Left colon (tissue), 2 donors: ENCODE data around the gene CAP1. TPM values are rescaled to one million over a fixed set of nuclear protein-coding genes. Genes with fewer than 3 reads are reported as not detected.
"Not testable (repeated sequence)": the region's sequence is repeated elsewhere in the genome, so short reads cannot be mapped to it uniquely, and the experiment has no call there.

Experiments used
- ATAC-seq: fragments of 200-7000 bp; cut with Tn5 transposase; one replicate; pipeline ENCODE4 v1.9.1; 2020; ENCODE audit warnings: mild to moderate bottlenecking, moderate library complexity
- DNase-seq, 2 donors: peaks; one replicate each; pipeline ENCODE4 v3.0.0-alpha.2; 2020
- intact Hi-C, 2 donors: fragments of 100-400 bp; cut with DNase I in 1 of 2; cut with micrococcal nuclease in 1 of 2; formaldehyde crosslinking; loops; one replicate each; pipeline versions ENCODE4 v1.11.2 to v1.14.0; 2022; cut with DNase I, micrococcal nuclease
- long read RNA-seq: library from polyadenylated mRNA; unstranded; transcript quantifications from one replicate; pipeline ENCODE4 v2.0.0, GENCODE V29; 2021
- total RNA-seq, 2 donors: library from RNA; stranded (reverse); fragmentation: NEBNext Ultra II Directional; extraction: Animal tissue kit (Norgen Biotek cat#: 25700); gene quantifications; one replicate each; pipeline ENCODE4 v1.2.1, GENCODE V29; 2021
- donor health status: DM: no; HTN: no; CAD: no.
- donor health status: DM: yes; HTN: yes; CAD: no.

CAP1 gene, protein sequence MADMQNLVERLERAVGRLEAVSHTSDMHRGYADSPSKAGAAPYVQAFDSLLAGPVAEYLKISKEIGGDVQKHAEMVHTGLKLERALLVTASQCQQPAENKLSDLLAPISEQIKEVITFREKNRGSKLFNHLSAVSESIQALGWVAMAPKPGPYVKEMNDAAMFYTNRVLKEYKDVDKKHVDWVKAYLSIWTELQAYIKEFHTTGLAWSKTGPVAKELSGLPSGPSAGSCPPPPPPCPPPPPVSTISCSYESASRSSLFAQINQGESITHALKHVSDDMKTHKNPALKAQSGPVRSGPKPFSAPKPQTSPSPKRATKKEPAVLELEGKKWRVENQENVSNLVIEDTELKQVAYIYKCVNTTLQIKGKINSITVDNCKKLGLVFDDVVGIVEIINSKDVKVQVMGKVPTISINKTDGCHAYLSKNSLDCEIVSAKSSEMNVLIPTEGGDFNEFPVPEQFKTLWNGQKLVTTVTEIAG
- 100 to 1,000 TPM; 474 to 514 TPM for total RNA-seq
- long read RNA-seq, transcript CAP1-206 (13 exons, 2,217 nt): major isoform, 124 of 358 reads
- long read RNA-seq, transcript CAP1-203 (13 exons, 3,105 nt): minor isoform, 44 of 358 reads
- long read RNA-seq, transcript CAP1-201 (13 exons, 2,592 nt): minor isoform, 15 of 358 reads
- long read RNA-seq, transcript CAP1-202 (13 exons, 1,496 nt): minor isoform, 50 of 358 reads
- long read RNA-seq, partial matches to known transcripts: 47 of 358 reads
- long read RNA-seq, other reads (novel, unspliced or antisense): 59 of 358 reads

- intact Hi-C loops: no loop called here
- DNase-seq: peak; percentile 99 to 100
- peak; percentile 83 for ATAC-seq
Measured at GRCh38 chr1:40040511-40041465, at the start of gene CAP1. Gene CAP1 (plus strand): TSS chr1:40040729. CDS start chr1:40059347, 18,618 bp downstream.

DNA sequence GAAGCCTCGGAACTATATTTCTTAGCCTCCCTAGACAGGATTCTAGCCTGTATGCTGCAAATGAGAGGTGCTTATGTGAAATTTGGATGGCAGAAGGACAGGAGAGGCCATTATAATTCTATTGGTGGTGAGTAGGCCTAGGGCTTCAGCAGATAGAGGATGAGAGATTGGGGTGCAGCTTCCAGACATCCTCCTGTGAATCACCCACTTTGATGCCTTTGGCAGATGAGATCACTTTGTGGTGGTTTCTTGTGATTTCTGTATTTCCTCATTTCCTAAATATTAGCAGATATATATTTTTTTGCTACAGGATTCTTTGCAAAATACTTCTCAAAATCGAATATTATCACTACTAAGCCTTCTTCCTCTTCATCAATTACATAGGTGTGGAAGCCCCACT lies 48.3 kb upstream of the CAP1 start:
- intact Hi-C loops: no loop called here
- ATAC-seq (no peak), DNase-seq (no peak)

- intact Hi-C loops: no loop called here
- DNase-seq (no peak), ATAC-seq (no peak)
Measured at GRCh38 chr1:39992888-39993287, 47.6 kb upstream of the CAP1 start.

- intact Hi-C loops: no loop called here
- no peak for DNase-seq
Measured at GRCh38 chr1:39995973-39996393, 44.5 kb upstream of the CAP1 start.

DNA sequence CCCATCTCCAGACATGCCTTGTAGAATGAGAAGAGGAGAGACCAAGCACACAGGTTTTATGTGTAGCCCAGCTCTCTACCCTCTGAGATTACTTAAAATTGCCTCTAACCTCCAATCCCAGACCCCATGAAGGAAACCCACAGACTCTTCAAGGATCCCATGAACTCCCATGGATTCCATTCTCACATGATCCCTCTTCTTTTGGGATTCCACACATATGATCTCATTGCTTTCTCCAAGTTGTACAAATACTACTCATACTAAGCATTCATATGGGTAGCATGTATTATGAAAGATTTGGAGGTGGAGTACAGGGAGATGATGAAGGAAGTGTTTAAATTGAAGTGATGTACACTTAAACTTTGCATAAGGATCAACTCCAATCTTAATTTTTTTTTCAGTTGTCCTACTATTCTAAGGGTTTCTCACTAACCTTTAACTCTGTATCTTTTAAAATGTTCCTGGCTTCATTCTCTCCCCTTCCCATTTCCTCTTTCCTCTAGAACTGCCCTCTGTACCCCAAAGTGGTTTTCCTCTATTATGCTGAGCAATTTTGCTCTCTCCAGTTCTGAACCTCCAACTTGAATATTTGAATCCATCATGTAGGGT lies 44.0 kb upstream of the CAP1 start:
- ATAC-seq (no peak), DNase-seq (no peak)
- intact Hi-C loops: no loop called here

More at GRCh38 chr1:39995973-39996393, 44.5 kb upstream of the CAP1 start:
- peak; percentile 51 for ATAC-seq

GRCh38 chr1:40001456-40001855 lies 39.1 kb upstream of the CAP1 start:
- DNase-seq: no peak
- intact Hi-C loops: no loop called here
- no peak for ATAC-seq

GRCh38 chr1:40003156-40004093 lies 37.1 kb upstream of the CAP1 start:
- DNase-seq: no peak
- intact Hi-C loops: no loop called here
- ATAC-seq: no peak

- intact Hi-C loops: no loop called here
- DNase-seq: no peak
- ATAC-seq: no peak
Measured at GRCh38 chr1:40004857-40005256, 35.7 kb upstream of the CAP1 start.

DNA sequence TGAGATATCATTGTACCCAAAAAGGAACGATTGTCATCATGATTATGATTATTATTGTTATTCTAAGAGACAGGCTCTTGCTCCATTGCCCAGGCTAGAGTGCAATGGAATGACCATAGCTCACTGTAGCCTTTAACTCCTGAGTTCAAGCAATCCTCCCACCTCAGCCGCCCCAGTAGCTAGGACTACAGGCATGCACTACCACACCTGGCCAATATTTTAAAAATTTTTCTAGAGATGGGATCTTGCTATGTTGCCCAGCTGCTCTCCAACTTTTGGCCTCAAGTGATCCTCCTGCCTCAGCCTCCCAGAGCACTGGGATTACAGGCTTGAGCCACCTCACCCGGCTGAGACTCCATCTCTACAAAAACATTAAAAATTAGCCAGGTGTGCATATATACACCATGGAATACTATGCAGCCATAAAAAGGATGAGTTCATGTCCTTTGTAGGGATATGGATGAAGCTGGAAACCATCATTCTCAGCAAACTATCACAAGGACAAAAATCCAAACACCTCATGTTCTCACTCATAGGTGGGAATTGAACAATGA lies 33.0 kb upstream of the CAP1 start:
- DNase-seq, intact Hi-C loops, ATAC-seq: not testable (repeated sequence)

GRCh38 chr1:40011198-40011597 lies 29.3 kb upstream of the CAP1 start:
- DNase-seq (no peak), ATAC-seq (no peak)
- intact Hi-C loops: no loop called here

GRCh38 chr1:40014253-40014706 lies 26.2 kb upstream of the CAP1 start:
- intact Hi-C loops: no loop called here
- DNase-seq (no peak), ATAC-seq (peak; percentile 46)

- no peak for DNase-seq
- intact Hi-C loops: no loop called here
- ATAC-seq: no peak
Measured at GRCh38 chr1:40014812-40015594, 25.5 kb upstream of the CAP1 start.

DNA sequence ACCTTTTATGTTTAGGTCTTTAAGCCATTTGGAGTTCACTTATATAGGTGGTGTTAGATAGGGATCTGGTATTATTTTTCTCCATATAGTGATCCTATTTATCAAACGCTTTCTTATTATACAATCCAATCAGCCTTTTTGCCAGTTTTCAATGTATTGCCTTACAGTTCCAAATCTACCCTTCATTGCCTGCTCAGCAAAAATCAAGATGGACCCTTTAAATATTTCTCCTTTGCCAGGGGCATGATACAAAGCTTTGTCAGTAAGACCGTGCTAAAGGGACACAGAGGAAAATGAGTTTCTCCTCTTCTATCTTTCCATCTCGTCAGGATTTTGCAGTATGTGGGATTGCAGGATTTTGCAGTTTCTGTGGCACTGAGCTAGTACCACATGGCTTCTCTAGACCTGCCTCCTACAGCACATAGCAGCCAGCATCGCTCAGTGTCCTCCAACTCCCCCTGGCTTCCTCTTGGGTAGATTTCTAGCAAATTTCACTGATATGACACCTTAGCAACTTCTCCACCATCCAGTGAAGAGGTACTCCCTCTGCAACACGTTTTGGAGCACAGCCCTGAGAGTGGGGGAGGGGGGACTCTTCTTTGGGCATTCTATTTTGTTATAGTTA lies 22.5 kb upstream of the CAP1 start:
- intact Hi-C loops: no loop called here
- DNase-seq: no peak
- ATAC-seq: no peak

- intact Hi-C loops: no loop called here
- no peak for DNase-seq
- ATAC-seq: no peak
Measured at GRCh38 chr1:40020447-40021085, 20.0 kb upstream of the CAP1 start.

DNA sequence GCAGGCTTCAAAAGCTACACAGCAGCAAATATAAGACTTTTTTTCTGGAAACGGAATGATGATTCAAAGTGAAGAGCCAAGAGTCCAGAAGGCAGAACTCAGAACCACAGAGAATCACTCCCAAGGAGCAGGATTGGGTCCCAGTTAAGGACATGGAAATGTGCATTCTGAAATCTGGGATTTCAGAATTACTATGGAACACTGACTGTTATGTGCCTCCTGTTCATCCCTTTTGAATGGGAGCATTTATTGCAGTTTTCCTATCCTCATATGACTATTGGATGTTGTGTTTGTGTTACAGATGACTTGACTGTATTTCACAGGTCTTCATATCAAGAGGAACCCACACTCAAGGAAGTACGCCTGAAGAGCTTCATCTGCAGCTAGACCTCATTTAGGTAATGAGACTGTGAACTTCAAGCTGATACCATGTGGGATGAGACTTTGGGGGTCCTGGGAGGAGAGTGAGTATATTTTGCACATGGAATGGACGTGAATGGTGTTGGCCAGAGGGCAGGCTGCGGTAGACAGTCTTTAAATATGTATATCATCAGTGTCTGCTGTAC lies 17.1 kb upstream of the CAP1 start:
- intact Hi-C loops: no loop called here
- no peak for ATAC-seq
- DNase-seq: no peak
